ENCODE results near the gene ZFP3.
"Not testable (repeated sequence)": the region's sequence is repeated elsewhere in the genome, so short reads cannot be mapped to it uniquely, and the experiment has no call there.

The ZFP3 gene

DNA sequence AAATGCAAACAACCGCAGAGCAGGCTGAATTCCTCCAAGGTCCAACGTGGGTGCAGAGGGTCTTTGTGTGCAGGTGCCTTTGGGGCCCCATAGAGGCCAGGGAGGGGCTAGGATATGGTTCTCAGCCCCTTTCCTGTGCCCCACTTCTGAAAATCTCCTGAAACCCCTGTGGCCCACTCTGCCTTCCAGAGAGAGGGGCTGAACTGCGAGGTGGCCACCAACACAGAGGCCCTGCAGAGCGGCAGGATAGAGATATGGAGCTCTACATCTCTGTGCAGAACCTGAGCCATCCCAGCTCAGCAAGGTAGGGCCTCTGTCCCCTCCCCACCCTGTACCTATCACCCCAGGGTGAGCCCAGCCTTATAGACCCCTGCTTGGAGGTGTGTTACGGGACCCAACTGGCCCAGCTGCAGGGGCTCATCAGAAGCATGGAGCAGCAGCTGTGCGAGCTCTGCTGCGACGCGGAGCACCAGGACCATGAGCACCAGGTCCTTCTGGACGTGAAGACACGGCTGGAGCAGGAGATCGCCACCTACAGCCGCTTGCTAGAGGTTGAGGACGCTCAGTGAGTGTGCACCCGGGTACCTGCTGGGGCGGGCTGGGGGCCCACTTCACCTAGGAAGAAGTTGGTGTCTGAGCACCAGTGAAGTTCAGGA, 43.0 kb downstream of the ZFP3 start:
- DNase-seq (ENCODE audit: low read depth), result no peak
- no peak overlapping the region for H3K4me3 ChIP-seq (ENCODE audit: low read depth, low read length)
- TF ChIP-seq, protein P1, sequence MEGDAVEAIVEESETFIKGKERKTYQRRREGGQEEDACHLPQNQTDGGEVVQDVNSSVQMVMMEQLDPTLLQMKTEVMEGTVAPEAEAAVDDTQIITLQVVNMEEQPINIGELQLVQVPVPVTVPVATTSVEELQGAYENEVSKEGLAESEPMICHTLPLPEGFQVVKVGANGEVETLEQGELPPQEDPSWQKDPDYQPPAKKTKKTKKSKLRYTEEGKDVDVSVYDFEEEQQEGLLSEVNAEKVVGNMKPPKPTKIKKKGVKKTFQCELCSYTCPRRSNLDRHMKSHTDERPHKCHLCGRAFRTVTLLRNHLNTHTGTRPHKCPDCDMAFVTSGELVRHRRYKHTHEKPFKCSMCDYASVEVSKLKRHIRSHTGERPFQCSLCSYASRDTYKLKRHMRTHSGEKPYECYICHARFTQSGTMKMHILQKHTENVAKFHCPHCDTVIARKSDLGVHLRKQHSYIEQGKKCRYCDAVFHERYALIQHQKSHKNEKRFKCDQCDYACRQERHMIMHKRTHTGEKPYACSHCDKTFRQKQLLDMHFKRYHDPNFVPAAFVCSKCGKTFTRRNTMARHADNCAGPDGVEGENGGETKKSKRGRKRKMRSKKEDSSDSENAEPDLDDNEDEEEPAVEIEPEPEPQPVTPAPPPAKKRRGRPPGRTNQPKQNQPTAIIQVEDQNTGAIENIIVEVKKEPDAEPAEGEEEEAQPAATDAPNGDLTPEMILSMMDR (IDR thresholded peaks at IDR 0.05; ENCODE audit: low read depth, low read length, missing control alignments), result no peak

DNA sequence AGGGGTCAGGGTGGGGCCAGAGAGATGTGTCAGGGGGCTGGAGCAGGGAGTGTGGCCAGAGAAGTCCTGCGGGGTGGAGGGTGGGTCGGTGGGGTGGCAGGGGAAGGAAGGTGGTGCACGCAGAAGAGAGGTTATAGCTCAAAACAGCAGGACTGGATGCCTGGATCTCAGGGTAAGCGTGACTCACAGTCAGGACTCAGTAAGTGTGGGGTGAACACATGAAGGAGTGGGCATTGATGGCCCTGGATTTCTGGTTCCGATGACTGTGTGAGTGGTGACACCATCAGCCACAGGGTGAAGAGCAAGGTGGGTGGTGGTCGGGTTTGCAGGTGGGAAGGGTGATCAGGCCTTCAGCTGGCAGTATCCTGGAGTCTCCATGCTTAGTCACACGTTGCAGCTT, 43.8 kb downstream of the ZFP3 start:
- not testable (repeated sequence) for H3K4me3 ChIP-seq (ENCODE audit: low read depth, low read length); DNase-seq (ENCODE audit: low read depth)

DNA sequence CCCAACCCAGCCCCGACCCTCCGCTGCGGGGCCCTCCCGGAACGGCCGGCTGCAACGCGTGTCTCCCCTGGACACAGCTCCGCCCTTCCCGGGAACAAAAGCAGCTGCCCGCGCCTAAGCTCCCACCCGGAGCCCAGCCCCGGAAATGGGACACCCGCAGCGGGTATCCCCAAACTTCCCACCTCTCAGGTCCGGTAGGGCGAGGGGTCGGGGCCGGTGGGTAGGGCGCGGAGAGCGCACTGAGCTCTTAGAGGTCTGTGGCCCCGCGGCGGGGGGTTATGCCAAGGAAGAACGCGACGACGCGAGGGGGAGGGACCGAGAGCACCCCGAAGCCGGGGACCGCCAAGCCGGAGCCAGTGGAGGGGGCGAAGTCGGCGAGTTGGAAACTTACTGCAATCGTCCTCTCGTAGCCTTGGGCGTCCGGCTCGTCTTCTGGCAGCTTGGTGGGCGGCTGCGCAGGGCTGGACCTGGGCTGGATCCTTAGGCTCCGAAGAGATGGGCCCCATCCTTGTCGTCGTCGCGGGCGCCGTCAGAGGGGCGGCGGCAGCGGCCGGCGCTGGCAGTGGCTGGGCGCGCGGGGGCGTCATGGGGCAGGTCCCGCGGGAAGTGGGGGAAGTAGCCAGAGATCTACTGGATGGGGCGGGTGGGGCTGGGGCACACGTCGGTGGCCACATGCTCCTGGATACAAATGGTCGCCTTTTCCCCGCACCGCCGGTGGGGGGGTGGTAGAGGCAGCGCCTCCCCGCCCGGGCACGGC, 44.5 kb downstream of the ZFP3 start:
- no peak for DNase-seq (ENCODE audit: low read depth)
- TF ChIP-seq, protein P1 (IDR thresholded peaks at IDR 0.05; ENCODE audit: low read depth, low read length, missing control alignments), result no peak
- no peak overlapping the region for H3K4me3 ChIP-seq (ENCODE audit: low read depth, low read length)

DNA sequence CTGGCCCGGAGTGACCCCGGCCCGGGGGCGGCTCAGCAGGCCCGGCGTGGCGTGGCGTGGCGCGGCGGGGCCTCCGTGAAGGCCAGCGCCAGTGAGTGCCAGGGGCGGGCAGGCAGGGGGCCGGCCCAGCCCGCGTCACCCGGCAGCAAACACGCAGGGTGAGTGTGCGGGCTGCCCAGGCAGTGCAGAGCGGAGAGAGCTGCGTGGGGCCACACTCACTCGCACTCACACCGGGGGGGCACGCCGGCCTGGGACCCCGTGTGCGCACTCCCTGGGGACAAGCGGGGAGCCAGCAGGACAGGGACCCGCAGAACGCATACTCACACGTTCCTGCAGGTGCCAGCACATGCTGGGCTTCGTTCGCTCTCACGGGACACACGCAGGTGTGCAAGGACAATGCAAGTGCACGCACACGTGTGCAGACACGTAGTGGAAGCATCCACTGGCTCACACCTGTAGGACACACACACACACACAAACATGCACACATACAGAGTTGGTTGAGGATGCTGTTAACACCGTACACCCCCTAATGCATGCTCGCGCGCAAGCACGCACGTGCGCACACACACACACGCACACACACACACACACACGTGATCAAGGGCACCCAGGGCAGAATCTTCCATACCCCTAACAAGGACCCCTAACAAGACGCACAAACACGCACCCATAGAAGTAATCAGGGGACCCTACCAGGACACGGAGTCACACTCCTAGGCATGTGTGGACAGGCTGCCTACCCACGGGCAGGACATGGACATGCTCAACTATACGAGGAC, 45.3 kb downstream of the ZFP3 start:
- no peak for DNase-seq (ENCODE audit: low read depth)
- no peak overlapping the region for H3K4me3 ChIP-seq (ENCODE audit: low read depth, low read length)
- TF ChIP-seq, protein P1 (IDR thresholded peaks at IDR 0.05; ENCODE audit: low read depth, low read length, missing control alignments), result no peak

DNA sequence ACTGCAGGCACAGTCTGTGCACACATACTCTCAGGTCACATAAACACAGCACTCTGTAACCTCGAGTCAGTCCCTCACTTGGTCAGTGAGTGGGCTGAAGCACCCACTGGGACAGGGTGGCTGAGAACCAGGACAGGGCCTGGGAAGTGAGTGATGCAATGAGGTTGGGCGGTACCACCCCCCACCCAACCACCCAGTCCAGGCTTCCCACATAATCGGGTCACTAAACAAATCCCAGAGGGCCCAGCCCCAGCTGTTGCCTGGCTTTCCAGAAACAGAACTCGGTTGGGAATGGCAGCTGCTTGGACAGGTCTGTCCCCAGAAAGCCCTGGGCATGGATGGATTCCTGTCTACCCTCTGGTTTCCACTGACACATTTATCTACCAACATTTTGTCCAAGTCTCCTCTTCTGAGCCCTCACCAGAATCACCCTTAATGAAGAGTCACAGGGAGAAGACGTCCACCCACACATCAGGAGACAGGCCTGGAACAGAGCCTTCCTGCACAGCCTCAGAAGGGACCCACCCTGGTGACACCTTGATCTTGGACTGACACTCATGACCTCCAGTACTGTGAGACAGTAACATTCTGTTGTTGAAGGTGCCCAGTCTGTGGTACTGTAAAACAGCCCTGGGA, 46.0 kb downstream of the ZFP3 start:
- H3K4me3 ChIP-seq (ENCODE audit: low read depth, low read length), result not testable (repeated sequence)

DNA sequence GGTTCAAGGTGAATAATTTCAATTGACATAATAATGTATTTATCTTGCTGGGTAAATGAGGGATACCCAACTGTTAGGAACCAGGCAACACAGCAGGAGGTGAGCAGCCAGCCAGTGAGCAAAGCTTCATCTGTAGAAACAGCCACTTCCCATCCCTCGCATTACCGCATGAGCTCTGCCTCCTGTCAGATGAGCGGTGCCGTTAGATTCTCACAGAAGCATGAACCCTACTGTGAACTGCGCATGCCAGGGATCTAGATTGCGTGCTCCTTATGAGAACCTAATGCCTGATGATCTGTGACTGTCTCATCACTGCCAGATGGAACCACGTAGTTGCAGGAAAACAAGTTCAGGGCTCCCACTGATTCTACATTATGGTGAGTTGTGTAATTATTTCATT, 46.6 kb downstream of the ZFP3 start:
- not testable (repeated sequence) for DNase-seq (ENCODE audit: low read depth); H3K4me3 ChIP-seq (ENCODE audit: low read depth, low read length)

More for the DNA sequence above, 46.0 kb downstream of the ZFP3 start:
- not testable (repeated sequence) for DNase-seq (ENCODE audit: low read depth)

DNA sequence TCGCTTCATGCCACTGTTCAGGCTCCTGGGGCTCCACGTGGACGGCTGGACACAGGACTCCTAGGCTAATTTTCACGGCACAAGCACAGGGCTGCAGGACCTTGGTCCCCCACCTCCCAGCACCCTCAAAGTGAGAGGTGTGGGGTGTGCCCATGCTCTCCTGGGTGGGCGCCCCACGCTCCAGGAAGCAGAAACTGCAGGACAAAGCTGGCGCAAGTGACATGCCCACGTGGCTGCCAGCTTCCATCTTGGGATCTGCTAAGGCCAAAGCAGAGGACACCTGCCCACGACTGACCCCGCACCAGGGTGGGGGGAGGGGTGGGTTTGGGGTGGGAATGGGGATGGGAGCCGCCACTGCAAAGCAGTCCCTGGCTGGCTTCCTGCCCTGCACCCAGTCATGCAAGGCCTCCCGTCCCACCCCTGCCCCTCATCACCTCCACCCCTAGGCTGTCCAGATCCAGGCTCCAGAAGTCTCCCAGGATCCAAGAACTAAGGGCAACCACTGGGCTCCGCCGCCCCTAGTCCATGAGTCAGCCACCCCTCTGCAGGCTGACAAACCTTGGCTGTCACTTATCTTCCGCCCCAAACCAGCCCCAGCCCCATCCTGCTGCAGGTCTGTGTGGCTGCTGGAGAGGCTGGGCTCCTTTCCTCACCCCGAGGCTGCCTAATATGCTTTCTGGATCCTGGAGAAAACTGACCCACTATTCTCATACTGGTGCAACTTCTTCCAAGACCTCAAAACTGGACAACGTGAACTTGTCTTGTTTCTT, 48.6 kb downstream of the ZFP3 start:
- H3K4me3 ChIP-seq (ENCODE audit: low read depth, low read length), result no peak overlapping the region
- DNase-seq (ENCODE audit: low read depth), result no peak
- TF ChIP-seq, protein P1 (IDR thresholded peaks at IDR 0.05; ENCODE audit: low read depth, low read length, missing control alignments), result no peak

DNA sequence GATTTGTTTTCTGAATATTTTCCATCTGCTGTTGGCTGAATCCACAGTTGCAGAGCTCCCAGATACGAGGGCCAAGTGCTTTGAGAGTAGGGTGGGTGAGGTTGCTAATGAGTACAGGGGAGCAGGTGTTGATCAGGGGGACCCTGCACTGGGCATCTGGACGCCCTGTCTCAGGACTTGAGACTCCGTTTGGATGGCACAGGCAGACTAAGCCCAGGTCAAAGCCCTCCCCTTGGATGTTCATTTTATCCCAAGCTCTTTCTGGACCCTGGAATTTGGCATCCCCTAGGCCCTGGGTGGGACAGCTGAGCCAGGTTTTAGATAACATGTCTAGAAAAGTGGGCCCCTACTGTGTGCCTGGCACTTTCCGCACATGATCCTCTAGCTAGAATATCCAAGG, 49.6 kb downstream of the ZFP3 start:
- H3K4me3 ChIP-seq (ENCODE audit: low read depth, low read length), result no peak overlapping the region
- TF ChIP-seq, protein P1 (IDR thresholded peaks at IDR 0.05; ENCODE audit: low read depth, low read length, missing control alignments), result no peak
- DNase-seq (ENCODE audit: low read depth), result no peak

DNA sequence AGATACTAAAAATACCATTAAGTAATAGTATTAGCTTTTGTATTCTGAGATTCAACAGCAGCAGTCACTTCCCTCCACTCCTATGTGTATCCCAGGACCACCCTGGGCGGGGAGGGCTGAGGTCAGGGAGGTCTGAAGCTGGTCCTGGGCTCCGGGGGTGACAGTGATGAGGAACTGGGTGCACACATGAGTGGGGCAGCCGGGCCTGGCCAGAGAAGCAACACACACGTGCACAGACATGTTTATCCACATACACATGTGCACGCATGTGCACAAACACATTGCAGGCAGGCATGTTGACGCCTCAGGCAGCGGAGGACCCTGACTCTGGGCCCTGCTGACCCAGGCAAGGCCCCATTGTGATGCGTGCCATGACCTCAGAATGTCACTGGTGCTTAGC, 50.1 kb downstream of the ZFP3 start:
- not testable (repeated sequence) for H3K4me3 ChIP-seq (ENCODE audit: low read depth, low read length); DNase-seq (ENCODE audit: low read depth)

All from GM12864 (cell line).